NCI-H748 (cell line): ENCODE data around the gene SH2D3C.
A peak's percentile ranks its signal among the peaks of the same experiment; 100 is the strongest.

ENCODE experiments used
- DNase-seq: peaks from one replicate; lab custom pipeline; 2025; ENCODE audit not compliant: unreplicated experiment; lab: John Stamatoyannopoulos, UW

Gene SH2D3C

GRCh38 chr9:127722055-127722745 lies 56.3 kb downstream of the SH2D3C start:
- peak; percentile 45 for DNase-seq

GRCh38 chr9:127721391-127721821 lies 57.1 kb downstream of the SH2D3C start:
- DNase-seq = peak; percentile 55

GRCh38 chr9:127720865-127721227 lies 57.6 kb downstream of the SH2D3C start:
- DNase-seq = no peak

- no peak for DNase-seq
Measured at GRCh38 chr9:127720031-127720864, 58.2 kb downstream of the SH2D3C start.

- DNase-seq = no peak
Measured at GRCh38 chr9:127717766-127718165, 60.7 kb downstream of the SH2D3C start.

GRCh38 chr9:127716412-127716811 lies 62.1 kb downstream of the SH2D3C start:
- DNase-seq = no peak

GRCh38 chr9:127715470-127716337 lies 62.8 kb downstream of the SH2D3C start, which contains the start of the genes PTRH1 and TTC16:
Gene PTRH1 (minus strand): TSS chr9:127715663. CDS start chr9:127715639, 24 bp downstream.
Gene TTC16 (plus strand): TSS chr9:127716079. CDS start chr9:127716146, 67 bp downstream.
- DNase-seq = peak; percentile 96

GRCh38 chr9:127714951-127715469 lies 63.5 kb downstream of the SH2D3C start:
- peak; percentile 38 for DNase-seq

GRCh38 chr9:127714020-127714750 lies 64.3 kb downstream of the SH2D3C start:
- DNase-seq = no peak

GRCh38 chr9:127712867-127713266 lies 65.6 kb downstream of the SH2D3C start:
- no peak for DNase-seq

GRCh38 chr9:127712371-127712770 lies 66.1 kb downstream of the SH2D3C start:
- DNase-seq = no peak

GRCh38 chr9:127711831-127712274 lies 66.6 kb downstream of the SH2D3C start:
- no peak for DNase-seq

GRCh38 chr9:127711226-127711701 lies 67.2 kb downstream of the SH2D3C start:
- no peak for DNase-seq

- no peak for DNase-seq
Measured at GRCh38 chr9:127710204-127710783, 68.2 kb downstream of the SH2D3C start.

- no peak for DNase-seq
Measured at GRCh38 chr9:127708952-127709587, 69.4 kb downstream of the SH2D3C start.

- DNase-seq = peak; percentile 50
Measured at GRCh38 chr9:127707766-127708165, 70.7 kb downstream of the SH2D3C start.

GRCh38 chr9:127706836-127707241 lies 71.6 kb downstream of the SH2D3C start, which contains the start of gene CFAP157:
Gene CFAP157 (plus strand): TSS chr9:127706988. CDS start chr9:127707032, 44 bp downstream.
- peak; percentile 74 for DNase-seq

- no peak for DNase-seq
Measured at GRCh38 chr9:127705577-127706379, 72.7 kb downstream of the SH2D3C start.
